Islet precursor cell (in vitro differentiated cells): ENCODE measurements around the gene WDR48.
A peak's percentile ranks its signal among the peaks of the same experiment; 100 is the strongest.

Experiments used
- DNase-seq: peaks from one replicate; pipeline ENCODE4 v3.0.0-alpha.2; 2018

WDR48 gene

DNA sequence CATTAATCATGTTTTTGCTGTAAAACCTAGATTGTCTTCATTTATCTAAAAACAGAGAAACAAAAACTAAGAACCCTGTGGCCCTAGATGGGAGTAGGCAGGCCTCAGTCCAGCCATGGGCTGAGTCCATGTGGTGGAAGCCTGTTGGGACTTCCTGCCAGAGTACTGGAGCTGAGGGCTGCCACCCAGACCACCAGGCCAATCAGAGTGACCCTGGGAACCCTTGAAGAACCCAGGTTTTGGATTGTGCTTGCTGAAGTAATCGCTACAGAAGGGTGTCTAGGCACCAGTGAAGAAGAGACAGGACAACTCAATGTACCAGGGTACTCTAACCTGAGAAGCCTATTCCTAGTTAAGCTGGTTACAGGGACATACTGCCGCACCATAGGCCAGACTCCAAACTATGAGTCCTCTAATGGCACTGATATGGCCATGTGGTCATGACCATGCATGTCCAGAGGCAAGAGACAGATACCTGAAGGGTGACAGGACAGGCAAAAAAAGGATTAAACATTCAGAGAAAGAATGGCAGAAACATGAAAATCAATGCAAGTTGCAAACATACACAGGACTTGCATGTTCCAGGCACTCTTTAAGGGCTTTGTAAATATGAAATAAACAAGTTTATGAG is 88.6 kb downstream of the WDR48 start:
- DNase-seq: peak; percentile 51

GRCh38 chr3:39141171-39141995 is 89.6 kb downstream of the WDR48 start:
- peak; percentile 86 for DNase-seq

DNA sequence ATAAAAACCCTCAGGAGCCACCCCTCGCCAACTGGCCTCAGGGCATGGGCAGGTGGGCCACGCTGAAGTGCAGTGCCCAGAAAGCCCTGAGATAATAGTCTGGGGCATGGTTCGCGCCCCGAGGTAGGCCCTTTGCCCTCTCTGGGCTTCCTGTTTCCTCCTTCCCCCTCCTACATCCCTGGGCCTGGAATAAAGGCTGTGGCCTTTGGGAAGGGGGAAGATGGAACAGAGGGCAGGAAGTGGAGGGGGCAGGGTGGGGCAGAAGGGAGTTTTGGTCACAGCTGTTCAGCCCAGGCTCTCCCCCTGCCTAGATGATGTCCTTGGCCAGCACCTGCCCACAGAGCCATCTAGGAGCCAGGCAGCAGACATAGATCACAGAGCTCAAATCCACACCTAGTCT is 90.3 kb downstream of the WDR48 start:
- DNase-seq: no peak

- DNase-seq: peak; percentile 48
Observed at GRCh38 chr3:39143051-39143885, 91.5 kb downstream of the WDR48 start.

DNA sequence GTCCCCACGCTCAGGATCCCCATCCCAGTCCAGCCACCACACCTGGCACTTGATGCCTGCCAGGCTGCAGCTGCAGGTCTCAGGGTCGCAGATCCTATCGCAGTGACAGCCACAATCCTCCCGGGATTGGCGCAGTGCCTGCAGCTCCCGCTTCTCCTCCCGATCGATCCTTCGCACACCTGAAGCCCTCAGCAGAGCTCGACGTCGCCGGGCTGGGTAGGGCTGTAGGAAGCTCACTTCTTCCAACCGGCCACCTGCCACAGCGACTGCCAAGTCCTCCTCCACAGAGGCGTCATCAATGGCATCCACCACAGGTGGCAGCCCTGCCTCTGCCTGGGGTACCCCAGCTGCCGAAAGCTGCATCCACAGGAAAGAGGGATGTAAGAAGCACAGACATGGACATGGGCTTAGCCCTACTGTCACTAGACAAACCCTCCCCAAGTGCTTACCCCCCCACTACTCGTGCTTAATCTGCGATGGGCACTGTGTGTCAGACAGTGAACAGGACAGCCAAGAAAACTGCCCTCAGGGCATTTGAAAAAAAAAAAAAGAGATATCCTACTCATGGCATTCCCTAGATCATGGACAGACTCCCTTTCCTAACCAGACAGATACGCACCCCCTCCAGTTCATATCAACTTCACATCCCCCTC is 92.4 kb downstream of the WDR48 start:
- no peak for DNase-seq

- DNase-seq: no peak
Observed at GRCh38 chr3:39144748-39145380, 93.0 kb downstream of the WDR48 start.

- no peak for DNase-seq
Observed at GRCh38 chr3:39146083-39146501, 94.3 kb downstream of the WDR48 start.
